Islet of Langerhans (tissue), 1 donor: ENCODE data around the gene UGT1A8.
"Not testable (repeated sequence)": the region's sequence is repeated elsewhere in the genome, so short reads cannot be mapped to it uniquely, and the experiment has no call there.

Experiments
- FAIRE-seq: peaks from one replicate; lab custom pipeline; 2011; peaks lifted over from hg19 to GRCh38; lab: Jason Lieb, UNC

The UGT1A8 gene

GRCh38 chr2:233728723-233729301 lies 111.4 kb downstream of the UGT1A8 start, which contains the start of gene UGT1A3:
Gene UGT1A3, plus strand, starts transcription at chr2:233729042. Its CDS starts 85 bp downstream, at chr2:233729127.
- FAIRE-seq: no peak

GRCh38 chr2:233736868-233737653 lies 119.6 kb downstream of the UGT1A8 start:
- not testable (repeated sequence) for FAIRE-seq

- no peak for FAIRE-seq
These were observed 123.4 kb downstream of the UGT1A8 start for GRCh38 chr2:233740870-233741269.

DNA sequence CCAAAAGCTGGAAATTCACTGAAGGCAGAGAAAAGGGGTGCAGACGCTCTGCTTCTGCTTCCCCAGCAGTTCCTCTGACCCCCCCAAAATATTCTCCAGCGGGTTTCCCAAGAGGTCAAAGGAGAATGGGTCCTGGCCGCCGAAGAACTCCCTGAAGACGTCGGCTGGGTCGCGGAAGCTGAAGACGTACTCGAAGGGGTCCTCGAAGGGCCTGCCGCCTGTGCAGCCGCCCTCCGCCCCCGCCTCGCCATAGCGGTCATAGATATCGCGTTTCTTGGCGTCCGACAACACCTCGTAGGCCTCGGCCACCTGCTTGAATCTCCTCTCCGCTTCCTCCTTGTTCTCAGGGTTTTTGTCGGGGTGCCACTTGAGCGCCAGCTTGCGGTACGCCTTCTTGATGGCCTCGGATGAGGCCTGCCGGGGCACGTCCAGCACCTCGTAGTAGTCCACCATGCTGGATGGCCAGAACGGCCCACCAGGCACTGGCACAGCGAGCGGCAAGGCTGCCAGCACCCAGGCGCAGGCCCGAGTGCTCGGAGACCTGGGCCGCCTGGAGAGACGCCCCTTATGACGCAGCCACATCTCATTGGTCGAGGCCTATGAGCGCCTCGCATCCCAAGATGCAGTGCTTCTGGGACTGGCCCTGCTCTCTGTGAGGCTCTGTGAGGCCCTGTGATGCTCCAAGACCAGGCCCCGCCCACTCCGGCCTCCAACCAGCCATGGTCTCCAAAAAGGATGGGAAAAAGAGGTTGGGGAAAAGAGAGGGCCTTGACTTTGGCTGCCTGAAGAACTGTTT lies 126.2 kb downstream of the UGT1A8 start:
- FAIRE-seq: no peak

DNA sequence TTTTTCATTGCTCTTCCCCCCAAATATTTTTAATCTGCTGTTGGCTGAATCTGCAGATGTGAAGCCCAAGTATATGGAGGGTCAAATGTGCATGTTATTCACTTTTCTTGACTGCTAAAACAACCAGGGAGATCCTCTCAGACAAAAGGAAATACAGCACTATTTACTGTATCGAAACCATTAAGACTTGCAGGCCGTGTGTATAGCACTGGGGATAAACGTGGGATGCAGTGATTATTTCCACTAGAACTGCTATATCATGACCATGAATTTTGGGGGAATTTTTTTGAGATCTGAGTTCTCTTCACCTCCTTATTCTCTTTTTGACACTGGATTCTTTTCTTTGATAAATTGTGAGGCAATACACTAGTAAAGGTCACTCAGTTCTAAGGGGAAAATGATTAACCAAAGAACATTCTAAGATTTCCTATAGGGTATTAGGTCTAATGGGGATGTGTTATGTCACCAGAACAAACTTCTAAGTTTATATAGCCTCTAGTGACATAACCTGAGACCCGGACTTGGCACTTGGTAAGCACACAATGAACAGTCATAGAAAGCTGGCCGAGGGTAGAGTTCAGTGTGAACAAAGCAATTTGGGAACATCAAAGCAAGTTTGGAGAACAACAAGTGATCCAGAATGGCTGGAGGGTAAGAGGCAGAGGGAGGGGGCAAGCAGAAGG lies 127.8 kb downstream of the UGT1A8 start:
- no peak for FAIRE-seq

DNA sequence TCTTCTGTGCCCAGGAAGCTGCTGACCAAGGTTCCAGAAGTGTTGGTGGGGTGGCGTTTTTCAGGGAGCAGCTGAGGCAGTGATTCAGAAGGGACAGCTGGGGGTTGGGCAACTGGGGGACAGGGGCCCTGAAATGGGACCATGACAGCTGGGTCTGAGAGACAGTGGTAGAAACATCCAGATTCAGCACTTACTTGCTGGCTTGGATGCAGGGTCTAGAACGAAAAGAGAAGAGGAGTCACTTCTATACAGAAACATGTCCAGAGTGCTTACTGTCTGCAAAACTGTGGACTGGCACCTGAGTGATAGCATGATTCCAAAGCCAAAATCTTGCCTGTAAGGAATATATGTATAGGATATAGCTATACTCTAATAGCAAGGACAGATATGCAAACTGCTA lies 128.4 kb downstream of the UGT1A8 start:
- FAIRE-seq: not testable (repeated sequence)

GRCh38 chr2:233746475-233747282 lies 129.2 kb downstream of the UGT1A8 start:
- FAIRE-seq: no peak

DNA sequence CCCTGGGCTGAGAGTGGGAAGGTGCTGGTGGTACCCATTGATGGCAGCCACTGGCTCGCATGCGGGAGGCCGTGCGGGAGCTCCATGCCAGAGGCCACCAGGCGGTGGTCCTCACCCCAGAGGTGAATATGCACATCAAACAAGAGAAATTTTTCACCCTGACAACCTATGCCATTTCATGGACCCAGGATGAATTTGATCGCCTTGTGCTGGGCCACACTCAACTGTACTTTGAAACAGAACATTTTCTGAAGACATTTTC lies 129.8 kb downstream of the UGT1A8 start:
- no peak for FAIRE-seq

GRCh38 chr2:233750689-233751088 lies 133.3 kb downstream of the UGT1A8 start:
- FAIRE-seq: not testable (repeated sequence)

DNA sequence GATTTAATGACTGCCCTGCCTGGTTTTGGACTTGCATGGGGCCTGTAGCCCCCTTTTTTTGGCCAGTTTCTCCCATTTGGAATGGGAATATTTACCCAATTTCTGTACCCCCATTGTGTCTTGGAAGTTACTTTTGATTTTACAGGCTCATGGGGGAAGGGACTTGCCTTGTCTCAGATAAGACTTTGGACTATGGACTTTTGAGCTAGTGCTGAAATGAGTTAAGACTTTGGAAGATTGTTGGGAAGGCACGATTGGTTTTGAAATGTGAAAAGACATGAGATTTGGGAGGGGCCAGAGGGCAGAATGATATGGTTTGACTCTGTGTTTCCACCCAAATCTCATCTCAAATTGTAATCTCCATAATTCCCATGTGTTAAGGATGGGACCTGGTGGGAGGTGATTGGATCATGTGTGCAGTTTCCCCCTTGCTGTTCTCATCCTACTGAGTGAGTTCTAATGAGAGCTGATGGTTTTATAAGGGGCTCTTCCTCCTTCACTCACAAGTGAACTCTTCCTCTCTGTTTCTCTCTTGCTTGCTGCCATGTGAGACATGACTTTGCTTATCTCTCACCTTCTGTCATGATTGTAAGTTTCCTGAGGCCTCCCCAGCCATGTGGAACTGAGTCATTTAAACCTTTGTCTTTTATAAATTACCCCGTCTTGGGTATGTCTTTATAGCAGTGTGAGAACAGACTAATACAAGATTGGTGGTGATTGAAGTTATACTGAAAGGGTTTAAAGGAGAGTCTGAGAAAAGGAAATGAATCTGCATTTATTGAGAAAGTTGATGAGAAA lies 134.0 kb downstream of the UGT1A8 start:
- FAIRE-seq: not testable (repeated sequence)

DNA sequence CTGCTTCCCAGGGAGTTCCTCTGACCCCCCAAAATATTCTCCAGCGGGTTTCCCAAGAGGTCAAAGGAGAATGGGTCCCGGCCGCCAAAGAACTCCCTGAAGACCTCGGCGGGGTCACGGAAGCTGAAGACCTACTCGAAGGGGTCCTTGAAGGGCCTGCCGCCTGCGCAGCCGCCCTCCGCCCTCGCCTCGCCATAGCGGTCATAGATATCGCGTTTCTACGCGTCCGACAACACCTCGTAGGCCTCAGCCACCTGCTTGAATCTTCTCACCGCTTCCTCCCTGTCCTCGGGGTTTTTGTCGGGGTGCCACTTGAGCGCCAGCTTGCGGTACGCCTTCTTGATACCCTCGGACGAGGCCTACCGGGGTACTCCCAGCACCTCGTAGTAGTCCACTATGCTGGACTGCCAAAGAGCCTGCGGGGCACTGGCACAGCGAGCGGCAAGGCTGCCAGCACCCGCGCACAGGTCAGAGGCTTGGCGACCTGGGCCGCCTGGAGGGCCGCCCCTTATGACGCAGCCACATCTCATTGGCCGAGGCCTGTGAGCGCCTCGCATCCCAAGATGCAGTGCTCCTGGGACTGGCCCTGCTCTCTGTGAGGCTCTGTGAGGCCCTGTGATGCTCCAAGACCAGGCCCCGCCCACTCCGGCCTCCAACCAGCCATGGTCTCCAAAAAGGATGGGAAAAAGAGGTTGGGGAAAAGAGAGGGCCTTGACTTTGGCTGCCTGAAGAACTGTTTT lies 137.6 kb downstream of the UGT1A8 start:
- FAIRE-seq: no peak

DNA sequence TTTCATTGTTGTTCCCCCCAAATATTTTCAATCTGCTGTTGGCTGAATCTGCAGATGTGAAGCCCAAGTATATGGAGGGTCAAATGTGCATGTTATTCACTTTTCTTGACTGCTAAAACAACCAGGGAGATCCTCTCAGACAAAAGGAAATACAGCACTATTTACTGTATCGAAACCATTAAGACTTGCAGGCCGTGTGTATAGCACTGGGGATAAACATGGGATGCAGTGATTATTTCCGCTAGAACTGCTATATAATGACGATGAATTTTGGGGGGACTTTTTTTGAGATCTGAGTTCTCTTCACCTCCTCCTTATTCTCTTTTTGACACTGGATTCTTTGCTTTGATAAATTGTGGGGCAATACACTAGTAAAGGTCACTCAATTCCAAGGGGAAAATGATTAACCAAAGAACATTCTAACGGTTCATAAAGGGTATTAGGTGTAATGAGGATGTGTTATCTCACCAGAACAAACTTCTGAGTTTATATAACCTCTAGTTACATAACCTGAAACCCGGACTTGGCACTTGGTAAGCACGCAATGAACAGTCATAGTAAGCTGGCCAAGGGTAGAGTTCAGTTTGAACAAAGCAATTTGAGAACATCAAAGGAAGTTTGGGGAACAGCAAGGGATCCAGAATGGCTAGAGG lies 139.1 kb downstream of the UGT1A8 start:
- FAIRE-seq: no peak

- FAIRE-seq: no peak
These were observed 140.7 kb downstream of the UGT1A8 start for GRCh38 chr2:233758141-233758540.

DNA sequence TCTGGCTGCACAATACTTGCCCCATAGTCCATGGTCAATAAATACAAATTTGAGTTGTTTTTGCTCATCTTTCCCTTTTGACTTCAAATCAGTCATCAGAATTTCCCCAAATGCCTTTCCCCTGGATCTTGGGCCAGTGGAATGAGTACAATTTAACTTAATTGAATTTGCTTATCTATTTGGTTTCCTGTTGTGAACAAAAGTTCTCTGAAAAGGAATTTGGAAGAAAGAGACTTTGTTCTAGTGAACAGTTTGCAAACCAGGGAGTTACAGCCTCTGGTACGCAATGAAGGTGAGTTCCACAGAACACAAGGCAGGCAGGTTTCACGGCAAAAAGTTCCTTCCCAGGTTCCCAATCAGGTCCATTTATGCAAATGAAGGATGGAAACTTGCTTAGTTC lies 141.4 kb downstream of the UGT1A8 start:
- no peak for FAIRE-seq

DNA sequence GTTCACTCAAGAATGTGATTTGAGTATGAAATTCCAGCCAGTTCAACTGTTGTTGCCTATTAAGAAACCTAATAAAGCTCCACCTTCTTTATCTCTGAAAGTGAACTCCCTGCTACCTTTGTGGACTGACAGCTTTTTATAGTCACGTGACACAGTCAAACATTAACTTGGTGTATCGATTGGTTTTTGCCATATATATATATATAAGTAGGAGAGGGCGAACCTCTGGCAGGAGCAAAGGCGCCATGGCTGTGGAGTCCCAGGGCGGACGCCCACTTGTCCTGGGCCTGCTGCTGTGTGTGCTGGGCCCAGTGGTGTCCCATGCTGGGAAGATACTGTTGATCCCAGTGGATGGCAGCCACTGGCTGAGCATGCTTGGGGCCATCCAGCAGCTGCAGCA lies 142.6 kb downstream of the UGT1A8 start, which contains the start of gene UGT1A1:
Gene UGT1A1 (plus strand): TSS at position 228 of the 400 bp plus-strand sequence. CDS start 18 bp downstream, at position 246.
- no peak for FAIRE-seq

- FAIRE-seq: no peak
These were observed 143.8 kb downstream of the UGT1A8 start for GRCh38 chr2:233761040-233761769.

- FAIRE-seq: no peak
These were observed 146.8 kb downstream of the UGT1A8 start for GRCh38 chr2:233764264-233764663.

- FAIRE-seq: no peak
These were observed 147.3 kb downstream of the UGT1A8 start for GRCh38 chr2:233764761-233765160.

GRCh38 chr2:233766416-233766815 lies 149.0 kb downstream of the UGT1A8 start:
- FAIRE-seq: no peak
